Panc1 (cell line): ENCODE measurements around the gene FRY. TPM values are rescaled to one million over a fixed set of nuclear protein-coding genes. Genes with fewer than 3 reads are reported as not detected.

Experiments
- ATAC-seq: fragments of 200-7000 bp; cut with Tn5 transposase; 2 replicates; pipeline ENCODE4 v1.9.1; 2020; ENCODE audit warnings: mild to moderate bottlenecking, moderate library complexity
- BruUV-seq: library from RNA; stranded (reverse); fragments of 400-500 nt; replicated peaks from 2 replicates; lab custom pipeline; 2021; lab: Mats Ljungman, UMichigan
- CTCF ChIA-PET: fragments of 300-600 bp; sonication (Branson Sonifier 250); formaldehyde crosslinking; loops from one replicate; lab custom pipeline; 2022; ENCODE audit warnings: antibody characterized with exemption; lab: Charles Lee
- POLR2A ChIA-PET: fragments of 300-600 bp; sonication (Branson Sonifier 250); formaldehyde crosslinking; loops from one replicate; lab custom pipeline; 2022; ENCODE audit warnings: antibody characterized with exemption; lab: Charles Lee
- DNase-seq: peaks from one replicate; pipeline ENCODE4 v3.0.0-alpha.2; 2010; ENCODE audit warnings: low read depth, low spot score
- H3K27ac ChIP-seq: 2 replicates; pipeline ENCODE4 v1.5.1; 2011; ENCODE audit warnings: mild to moderate bottlenecking, low read length, inconsistent platforms
- H3K27me3 ChIP-seq: fragments of 200-500 bp; sonication (Bioruptor generic); 2 replicates; pipeline ENCODE4 v1.6.0; 2014; ENCODE audit warnings: low read length, inconsistent platforms; ENCODE audit not compliant: control insufficient read depth, insufficient read depth
- H3K36me3 ChIP-seq: fragments of 200-500 bp; sonication (Bioruptor generic); 2 replicates; pipeline ENCODE4 v1.5.1; 2014; ENCODE audit warnings: inconsistent platforms, mild to moderate bottlenecking, low read length, moderate library complexity; ENCODE audit not compliant: control insufficient read depth, insufficient read depth
- H3K4me1 ChIP-seq: 2 replicates; pipeline ENCODE4 v1.5.1; 2011; ENCODE audit warnings: inconsistent platforms, mild to moderate bottlenecking, low read length, moderate library complexity; ENCODE audit not compliant: control insufficient read depth, insufficient read depth
- H3K4me3 ChIP-seq, 2 experiments: 2 replicates each; pipeline ENCODE4 v1.5.1; 2011 to 2012; ENCODE audit warnings: low read depth in 2 of 2, low read length in 2 of 2, mild to moderate bottlenecking in 2 of 2, inconsistent platforms in 1 of 2, moderate library complexity in 1 of 2
- H3K9me3 ChIP-seq: fragments of 200-500 bp; sonication (Bioruptor generic); 2 replicates; pipeline ENCODE4 v1.5.1; 2014; ENCODE audit warnings: low read depth, mild to moderate bottlenecking, inconsistent platforms, low read length, moderate library complexity; ENCODE audit not compliant: control insufficient read depth, insufficient read depth
- POLR2AphosphoS5 ChIP-seq: IDR thresholded peaks from 2 replicates; pipeline ENCODE4 v1.6.1; 2012; ENCODE audit warnings: mild to moderate bottlenecking, low read depth, low read length, moderate library complexity
- SIN3A ChIP-seq: IDR thresholded peaks from 2 replicates; pipeline ENCODE4 v1.6.1; 2012; ENCODE audit warnings: low read depth, mild to moderate bottlenecking, low read length, moderate library complexity, borderline replicate concordance; ENCODE audit not compliant: insufficient read depth
- TCF7L2 ChIP-seq: IDR thresholded peaks from 2 replicates; pipeline ENCODE4 v1.6.1; 2011; ENCODE audit warnings: mild to moderate bottlenecking, low read depth, low read length, inconsistent platforms
- in situ Hi-C: cut with HindIII; loops from 2 replicates; pipeline ENCODE4 v1.10.0; 2016; ENCODE audit warnings: low sequenced_read_pairs, low pct_unique_long_range_greater_than_20kb
- intact Hi-C: fragments of 100-400 bp; cut with micrococcal nuclease; formaldehyde crosslinking; loops from one replicate; pipeline ENCODE4 v1.10.0; 2022; ENCODE audit not compliant: unreplicated experiment
- total RNA-seq: library from RNA; stranded (reverse); gene quantifications from one replicate; pipeline ENCODE4 v1.2.1, GENCODE V29; 2021; ENCODE audit not compliant: unreplicated experiment
- TF ChIP-seq, protein P1 (sequence below): fragments of 450-650 bp; IDR thresholded peaks from 2 replicates; pipeline ENCODE4 v1.5.1; 2017; ENCODE audit warnings: mild to moderate bottlenecking
- TF ChIP-seq, protein P2 (sequence below), 2 experiments: IDR thresholded peaks; 2 replicates each; pipeline ENCODE4 v1.6.1; 2011 to 2012; ENCODE audit warnings: low read depth in 2 of 2, control low read depth in 1 of 2, low read length in 1 of 2, mild to moderate bottlenecking in 1 of 2, moderate library complexity in 1 of 2; ENCODE audit not compliant: insufficient read depth in 1 of 2

Gene FRY
- total RNA-seq, 1 experiment from 2014 or later, result 0.18 TPM

DNA sequence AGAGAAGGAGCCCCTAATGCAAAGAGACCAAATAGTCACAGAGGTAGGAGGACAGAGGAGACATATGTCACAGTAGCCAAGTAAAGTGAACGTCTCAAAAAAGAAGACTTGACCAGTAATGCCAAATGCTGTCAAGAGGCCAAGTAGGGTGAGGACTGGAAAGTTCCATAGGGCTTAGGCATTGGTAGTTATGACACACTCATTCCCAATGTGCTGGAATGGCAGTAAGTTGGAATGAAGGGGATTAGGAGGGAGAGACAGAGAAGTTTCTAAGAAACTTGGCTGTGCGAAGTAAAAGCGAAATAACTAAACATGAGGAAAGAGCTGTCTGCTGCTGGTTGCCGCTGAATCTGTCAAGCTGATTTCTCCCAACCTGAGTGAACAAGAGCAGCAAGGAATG lies 14.9 kb upstream of the FRY start:
- intact Hi-C loops (loop anchor here (10.0 kb wide), 1 partner anchor 298 kb away; the partner anchor contains the start of genes BRCA2 and ZAR1L), in situ Hi-C loops (no loop called here)
- ATAC-seq (no peak), DNase-seq (no peak)
- H3K4me3 ChIP-seq, result no peak overlapping the region
- TF ChIP-seq POLR2AphosphoS5 (no peak), TCF7L2 (no peak), SIN3A (no peak)
- TF ChIP-seq, protein P1, sequence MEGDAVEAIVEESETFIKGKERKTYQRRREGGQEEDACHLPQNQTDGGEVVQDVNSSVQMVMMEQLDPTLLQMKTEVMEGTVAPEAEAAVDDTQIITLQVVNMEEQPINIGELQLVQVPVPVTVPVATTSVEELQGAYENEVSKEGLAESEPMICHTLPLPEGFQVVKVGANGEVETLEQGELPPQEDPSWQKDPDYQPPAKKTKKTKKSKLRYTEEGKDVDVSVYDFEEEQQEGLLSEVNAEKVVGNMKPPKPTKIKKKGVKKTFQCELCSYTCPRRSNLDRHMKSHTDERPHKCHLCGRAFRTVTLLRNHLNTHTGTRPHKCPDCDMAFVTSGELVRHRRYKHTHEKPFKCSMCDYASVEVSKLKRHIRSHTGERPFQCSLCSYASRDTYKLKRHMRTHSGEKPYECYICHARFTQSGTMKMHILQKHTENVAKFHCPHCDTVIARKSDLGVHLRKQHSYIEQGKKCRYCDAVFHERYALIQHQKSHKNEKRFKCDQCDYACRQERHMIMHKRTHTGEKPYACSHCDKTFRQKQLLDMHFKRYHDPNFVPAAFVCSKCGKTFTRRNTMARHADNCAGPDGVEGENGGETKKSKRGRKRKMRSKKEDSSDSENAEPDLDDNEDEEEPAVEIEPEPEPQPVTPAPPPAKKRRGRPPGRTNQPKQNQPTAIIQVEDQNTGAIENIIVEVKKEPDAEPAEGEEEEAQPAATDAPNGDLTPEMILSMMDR, result no peak
- TF ChIP-seq, protein P2, sequence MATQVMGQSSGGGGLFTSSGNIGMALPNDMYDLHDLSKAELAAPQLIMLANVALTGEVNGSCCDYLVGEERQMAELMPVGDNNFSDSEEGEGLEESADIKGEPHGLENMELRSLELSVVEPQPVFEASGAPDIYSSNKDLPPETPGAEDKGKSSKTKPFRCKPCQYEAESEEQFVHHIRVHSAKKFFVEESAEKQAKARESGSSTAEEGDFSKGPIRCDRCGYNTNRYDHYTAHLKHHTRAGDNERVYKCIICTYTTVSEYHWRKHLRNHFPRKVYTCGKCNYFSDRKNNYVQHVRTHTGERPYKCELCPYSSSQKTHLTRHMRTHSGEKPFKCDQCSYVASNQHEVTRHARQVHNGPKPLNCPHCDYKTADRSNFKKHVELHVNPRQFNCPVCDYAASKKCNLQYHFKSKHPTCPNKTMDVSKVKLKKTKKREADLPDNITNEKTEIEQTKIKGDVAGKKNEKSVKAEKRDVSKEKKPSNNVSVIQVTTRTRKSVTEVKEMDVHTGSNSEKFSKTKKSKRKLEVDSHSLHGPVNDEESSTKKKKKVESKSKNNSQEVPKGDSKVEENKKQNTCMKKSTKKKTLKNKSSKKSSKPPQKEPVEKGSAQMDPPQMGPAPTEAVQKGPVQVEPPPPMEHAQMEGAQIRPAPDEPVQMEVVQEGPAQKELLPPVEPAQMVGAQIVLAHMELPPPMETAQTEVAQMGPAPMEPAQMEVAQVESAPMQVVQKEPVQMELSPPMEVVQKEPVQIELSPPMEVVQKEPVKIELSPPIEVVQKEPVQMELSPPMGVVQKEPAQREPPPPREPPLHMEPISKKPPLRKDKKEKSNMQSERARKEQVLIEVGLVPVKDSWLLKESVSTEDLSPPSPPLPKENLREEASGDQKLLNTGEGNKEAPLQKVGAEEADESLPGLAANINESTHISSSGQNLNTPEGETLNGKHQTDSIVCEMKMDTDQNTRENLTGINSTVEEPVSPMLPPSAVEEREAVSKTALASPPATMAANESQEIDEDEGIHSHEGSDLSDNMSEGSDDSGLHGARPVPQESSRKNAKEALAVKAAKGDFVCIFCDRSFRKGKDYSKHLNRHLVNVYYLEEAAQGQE (IDR thresholded peaks at IDR 0.05; ENCODE audit: insufficient read depth in 1 of 2, low read depth in 2 of 2, low read length in 1 of 2), result no peak
- no peaks in the 10 kb centered on the region for H3K4me1 ChIP-seq
- ChIA-PET POLR2A (no interaction called here), CTCF (no interaction called here)
- H3K27me3 ChIP-seq, result no peaks in the 10 kb centered on the region
- BruUV-seq, result no TSS peak
- H3K27ac ChIP-seq, result no peak overlapping the region
- no peaks in the 10 kb centered on the region for H3K36me3 ChIP-seq
- no peaks in the 10 kb centered on the region for H3K9me3 ChIP-seq

DNA sequence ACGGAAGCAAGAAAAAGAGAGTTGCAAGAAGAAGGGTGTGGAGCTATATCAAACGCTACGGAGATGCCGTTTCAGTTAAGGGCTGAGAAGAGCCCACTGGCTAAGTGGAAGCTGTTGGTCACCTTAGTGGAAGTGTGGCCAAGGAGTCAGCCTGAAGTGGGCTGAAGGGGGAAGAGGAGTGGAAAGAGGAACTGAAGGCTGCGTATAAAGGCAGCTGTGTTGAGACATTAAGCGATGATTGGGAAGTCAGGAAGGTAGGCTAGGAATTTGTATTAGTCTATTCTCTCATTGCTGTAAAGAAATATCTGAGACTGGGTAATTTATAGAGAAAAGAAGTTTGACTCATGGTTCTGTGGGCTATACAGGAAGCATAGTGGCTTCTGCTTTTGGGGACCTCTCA lies 14.1 kb upstream of the FRY start:
- TF ChIP-seq TCF7L2, result no peak
- TF ChIP-seq POLR2AphosphoS5, result no peak
- TF ChIP-seq, protein P1, result no peak
- TF ChIP-seq, protein P2 (IDR thresholded peaks at IDR 0.05; ENCODE audit: insufficient read depth in 1 of 2, low read depth in 2 of 2, low read length in 1 of 2), result no peak
- TF ChIP-seq SIN3A, result no peak
- Histone ChIP-seq H3K4me3 (no peak overlapping the region), H3K27me3 (no peaks in the 10 kb centered on the region), H3K9me3 (no peaks in the 10 kb centered on the region), H3K4me1 (no peaks in the 10 kb centered on the region), H3K36me3 (no peaks in the 10 kb centered on the region), H3K27ac (no peak overlapping the region)
- BruUV-seq, result no TSS peak
- in situ Hi-C loops, result no loop called here
- DNase-seq (no peak), ATAC-seq (no peak)
- intact Hi-C loops, result loop anchor here (10.0 kb wide), 1 partner anchor 297 kb away; the partner anchor contains the start of genes BRCA2 and ZAR1L
- CTCF ChIA-PET, result no interaction called here
- POLR2A ChIA-PET, result no interaction called here
